ENCODE results near the gene MSL2. TPM values are rescaled to one million over a fixed set of nuclear protein-coding genes. Genes with fewer than 3 reads are reported as not detected.

Gene MSL2
- total and polyA plus RNA-seq, 2 of the 8 experiments (the other 6 are each of a cell fraction or from before 2014, with no cell fraction given), result 9.1 to 41.8 TPM

- Histone ChIP-seq H3K4me3 (ENCODE audit: extremely low read depth in 1 of 4, insufficient read depth in 2 of 4, low read depth in 3 of 4, low read length in 4 of 4) (no peak overlapping the region), H3K4me1 (replicated peaks in 1 of 4; ENCODE audit: control insufficient read depth in 3 of 4, insufficient read depth in 4 of 4, low read length in 3 of 4) (no peaks in the 10 kb centered on the region), H2BK120ac (replicated peaks; ENCODE audit: low read depth, low read length) (no peak overlapping the region), H3K36me3 (ENCODE audit: control insufficient read depth in 2 of 4, insufficient read depth in 4 of 4, low read length in 3 of 4) (no peaks in the 10 kb centered on the region; a peak in 1 of 8 replicates), H3K4me2 (ENCODE audit: insufficient read depth in 1 of 2, low read depth in 2 of 2, low read length in 2 of 2) (no peak overlapping the region), H3K79me1 (ENCODE audit: low read depth, low read length) (no peaks in the 10 kb centered on the region), H4K20me1 (replicated peaks in 1 of 2; ENCODE audit: control insufficient read depth in 1 of 2, insufficient read depth in 2 of 2, low read length in 2 of 2) (no peaks in the 10 kb centered on the region), H3K9me3 (ENCODE audit: insufficient read depth in 2 of 2, low read depth in 1 of 2, low read length in 1 of 2) (no peaks in the 10 kb centered on the region), H4K8ac (ENCODE audit: extremely low read depth, insufficient read depth, low read length) (no peak overlapping the region), H3K4ac (replicated peaks; ENCODE audit: insufficient read length, low read depth, low read length) (no peak overlapping the region), H2BK15ac (ENCODE audit: low read length) (no peak overlapping the region), H2BK20ac (ENCODE audit: low read length) (no peak overlapping the region), H2BK12ac (ENCODE audit: low read depth, low read length) (no peak overlapping the region), H2AK5ac (ENCODE audit: low read depth, low read length) (no peak overlapping the region), H3K18ac (ENCODE audit: extremely low read depth, low read length) (no peak overlapping the region), H3K9ac (replicated peaks in 1 of 4; ENCODE audit: extremely low read depth in 1 of 4, low read depth in 3 of 4, low read length in 3 of 4) (no peak overlapping the region), H3K23me2 (ENCODE audit: low read depth, low read length) (no peaks in the 10 kb centered on the region), H2AFZ (ENCODE audit: low read length) (no peak overlapping the region), H4K91ac (replicated peaks; ENCODE audit: insufficient read length, low read length) (no peak overlapping the region), H3K14ac (ENCODE audit: insufficient read length) (no peak overlapping the region), H3K27me3 (replicated peaks in 1 of 4; ENCODE audit: control insufficient read depth in 3 of 4, extremely low read depth in 1 of 4, insufficient read depth in 3 of 4, low read length in 3 of 4) (peaks cover 0 to 1% (median 0%) of the 10 kb centered on the region in 4 experiments; a peak in 1 of 7 replicates), H3K56ac (replicated peaks; ENCODE audit: insufficient read length, low read depth, low read length) (no peak overlapping the region), H3K27ac (ENCODE audit: low read depth, low read length) (no peak overlapping the region), H3K79me2 (ENCODE audit: control insufficient read depth in 1 of 2, insufficient read depth in 2 of 2, low read length in 2 of 2) (no peaks in the 10 kb centered on the region), H4K5ac (ENCODE audit: insufficient read length, low read depth, low read length) (no peak overlapping the region), H2BK5ac (ENCODE audit: low read depth, low read length) (no peak overlapping the region), H3K23ac (ENCODE audit: insufficient read length) (no peak overlapping the region)
- no peak for DNase-seq (ENCODE audit: low read depth in 1 of 2, low spot score in 2 of 2)
- WGBS, 2 experiments (ENCODE audit: extremely low coverage in 1 of 2, insufficient coverage in 1 of 2, insufficient read length in 1 of 2, insufficient replicate concordance in 2 of 2, low coverage in 1 of 2, low lambda C conversion rate in 2 of 2, missing lambda C conversion rate in 1 of 2), result 87% methylated on average over 8 of the region's 8 CpGs; no CpG with 5 or more reads in 1 of the 2 experiments
- ChIA-PET POLR2A (ENCODE audit: partially characterized antibody) (no interaction called here), CTCF (ENCODE audit: partially characterized antibody) (interaction anchor here (0.8 kb wide), 1 partner anchor 271 kb away, joined by 3 read pairs; no protein-coding TSS in a partner anchor)
- no peak for FAIRE-seq
- TF ChIP-seq CTBP2 (IDR thresholded peaks at IDR 0.05; ENCODE audit: borderline replicate concordance, insufficient read depth, insufficient read length, low read length) (no peak), SP1 (IDR thresholded peaks at IDR 0.05; ENCODE audit: low read depth, low read length) (no peak), CBX8 (IDR thresholded peaks at IDR 0.05; ENCODE audit: borderline replicate concordance, low read depth, low read length) (no peak), RBBP5 (IDR thresholded peaks at IDR 0.05; ENCODE audit: borderline replicate concordance, low read depth, low read length) (no peak), CBX5 (IDR thresholded peaks at IDR 0.05; ENCODE audit: low read depth, low read length) (no peak), YY1 (IDR thresholded peaks at IDR 0.05; ENCODE audit: low read depth, low read length) (no peak), RNF2 (IDR thresholded peaks at IDR 0.05; ENCODE audit: borderline replicate concordance, low read depth, low read length, missing control alignments, poor library complexity, severe bottlenecking) (no peak)
These were observed 75.5 kb downstream of the MSL2 start for GRCh38 chr3:136120373-136121348.
